GM13977 (cell line): ENCODE data around the gene BSN.

Experiments
- DNase-seq: peaks from one replicate; pipeline ENCODE4 v3.0.0; 2012; ENCODE audit warnings: low spot score
- CTCF ChIP-seq: IDR thresholded peaks from 2 replicates; pipeline ENCODE4 v1.5.1; 2012; ENCODE audit warnings: mild to moderate bottlenecking, control low read depth; ENCODE audit not compliant: insufficient read depth; ENCODE audit errors: extremely low read depth, missing control alignments
- in situ Hi-C: fragments of 300-500 bp; cut with MboI; formaldehyde crosslinking; loops from one replicate; pipeline ENCODE4 v1.12.0; 2022; ENCODE audit warnings: low sequenced_read_pairs, low pct_unique_long_range_greater_than_20kb, mixed read lengths, inconsistent platforms; ENCODE audit not compliant: unreplicated experiment

The BSN gene

GRCh38 chr3:49705390-49705960 lies 151.2 kb downstream of the BSN start:
- no peak for DNase-seq
- in situ Hi-C loops, result no loop called here
- no peak for TF ChIP-seq CTCF

- DNase-seq, result no peak
- TF ChIP-seq CTCF, result no peak
- in situ Hi-C loops, result no loop called here
These were observed 152.3 kb downstream of the BSN start for GRCh38 chr3:49706456-49707112.

GRCh38 chr3:49707113-49707480 lies 152.8 kb downstream of the BSN start:
- in situ Hi-C loops, result no loop called here
- no peak for DNase-seq
- no peak for TF ChIP-seq CTCF

GRCh38 chr3:49709852-49710251 lies 155.6 kb downstream of the BSN start:
- in situ Hi-C loops, result no loop called here
- TF ChIP-seq CTCF, result no peak
- no peak for DNase-seq

GRCh38 chr3:49711489-49711888 lies 157.2 kb downstream of the BSN start:
- in situ Hi-C loops, result no loop called here
- DNase-seq, result no peak
- TF ChIP-seq CTCF, result no peak

- no peak for DNase-seq
- in situ Hi-C loops, result no loop called here
- no peak for TF ChIP-seq CTCF
These were observed 157.9 kb downstream of the BSN start for GRCh38 chr3:49712166-49712565.
